Measurements from ENCODE around the gene TLE2.

The TLE2 gene

DNA sequence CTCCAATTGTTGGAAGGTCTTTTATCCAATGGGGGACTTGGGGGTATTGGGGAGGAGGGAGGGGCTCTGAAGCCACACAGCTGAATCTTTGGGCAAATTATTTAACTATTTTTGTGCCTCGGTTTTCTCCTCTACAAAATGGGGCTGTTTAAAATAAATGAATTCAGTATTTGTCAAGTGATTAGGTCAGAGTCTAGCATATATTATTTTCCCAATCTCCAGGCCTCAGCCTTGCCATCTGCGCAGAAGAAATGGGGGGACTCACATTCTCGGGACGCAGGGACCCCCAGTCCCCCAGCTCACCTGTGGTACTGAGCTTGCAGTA lies 31.7 kb upstream of the TLE2 start:
- DNase-seq (ENCODE audit: low spot score) = no peak
- TF ChIP-seq CTCF (IDR thresholded peaks at IDR 0.05; ENCODE audit: extremely low read depth, missing control alignments) = no peak

DNA sequence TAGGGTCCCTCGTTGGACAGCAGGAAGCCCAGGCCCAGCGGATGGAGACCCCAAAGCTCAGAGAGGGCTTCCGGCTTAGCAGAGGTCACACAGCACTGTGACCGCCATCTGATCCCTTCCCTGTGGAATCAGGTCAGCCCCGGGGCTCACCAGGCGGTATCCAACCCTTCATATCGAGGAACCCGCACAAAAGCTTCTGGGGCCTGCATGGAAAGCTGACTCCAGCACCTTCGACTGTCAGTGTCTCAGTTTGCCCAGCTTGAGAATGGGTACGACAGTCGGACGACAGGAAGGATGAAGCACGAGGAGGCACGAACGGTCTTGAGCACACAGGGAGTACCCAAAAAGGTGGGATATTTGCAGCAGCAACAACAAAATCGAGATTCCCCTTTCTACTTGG lies 30.6 kb upstream of the TLE2 start:
- no peak for TF ChIP-seq CTCF (IDR thresholded peaks at IDR 0.05; ENCODE audit: extremely low read depth, missing control alignments)
- DNase-seq (ENCODE audit: low spot score) = no peak

GRCh38 chr19:3058821-3059314 lies 29.8 kb upstream of the TLE2 start:
- TF ChIP-seq CTCF (IDR thresholded peaks at IDR 0.05; ENCODE audit: extremely low read depth, missing control alignments) = no peak
- no peak for DNase-seq (ENCODE audit: low spot score)

- DNase-seq (ENCODE audit: low spot score) = no peak
- TF ChIP-seq CTCF (IDR thresholded peaks at IDR 0.05; ENCODE audit: extremely low read depth, missing control alignments) = no peak
Measured at GRCh38 chr19:3058009-3058820, 29.1 kb upstream of the TLE2 start.

GRCh38 chr19:3057275-3057714 lies 28.2 kb upstream of the TLE2 start:
- DNase-seq (ENCODE audit: low spot score) = no peak
- TF ChIP-seq CTCF (IDR thresholded peaks at IDR 0.05; ENCODE audit: extremely low read depth, missing control alignments) = no peak

- no peak for TF ChIP-seq CTCF (IDR thresholded peaks at IDR 0.05; ENCODE audit: extremely low read depth, missing control alignments)
- no peak for DNase-seq (ENCODE audit: low spot score)
Measured at GRCh38 chr19:3056417-3057088, 27.5 kb upstream of the TLE2 start.

- no peak for TF ChIP-seq CTCF (IDR thresholded peaks at IDR 0.05; ENCODE audit: extremely low read depth, missing control alignments)
- DNase-seq (ENCODE audit: low spot score) = no peak
Measured at GRCh38 chr19:3055741-3056416, 26.8 kb upstream of the TLE2 start.

Data from GM20000 (cell line).